HG02678 (cell line): ENCODE data around the gene ZNF543.

Source experiments
- ATAC-seq: cut with Tn5 transposase; IDR thresholded peaks from one replicate; pipeline ENCODE4 v1.9.1; 2021; ENCODE audit warnings: mild to moderate bottlenecking, moderate library complexity; ENCODE audit not compliant: unreplicated experiment

ZNF543 gene

GRCh38 chr19:57377498-57378146, 57.4 kb downstream of the ZNF543 start:
- no peak for ATAC-seq
